HL-60 (cell line): ENCODE measurements around the gene CDH6.

Experiments used
- POLR2AphosphoS5 ChIP-seq: IDR thresholded peaks from 2 replicates; pipeline ENCODE4 v1.6.1; 2012; ENCODE audit warnings: low read depth
- SPI1 ChIP-seq: IDR thresholded peaks from 2 replicates; pipeline ENCODE4 v1.6.1; 2012; ENCODE audit warnings: low read depth, mild to moderate bottlenecking, borderline replicate concordance
- TF ChIP-seq, protein P1 (sequence below): IDR thresholded peaks from one replicate; pipeline ENCODE4 v1.5.1; 2011; ENCODE audit warnings: low read length, control low read depth, inconsistent platforms; ENCODE audit not compliant: insufficient read depth
- TF ChIP-seq, protein P2 (sequence below): IDR thresholded peaks from 2 replicates; pipeline ENCODE4 v1.6.1; 2012; ENCODE audit warnings: low read depth; ENCODE audit not compliant: insufficient replicate concordance

DNA sequence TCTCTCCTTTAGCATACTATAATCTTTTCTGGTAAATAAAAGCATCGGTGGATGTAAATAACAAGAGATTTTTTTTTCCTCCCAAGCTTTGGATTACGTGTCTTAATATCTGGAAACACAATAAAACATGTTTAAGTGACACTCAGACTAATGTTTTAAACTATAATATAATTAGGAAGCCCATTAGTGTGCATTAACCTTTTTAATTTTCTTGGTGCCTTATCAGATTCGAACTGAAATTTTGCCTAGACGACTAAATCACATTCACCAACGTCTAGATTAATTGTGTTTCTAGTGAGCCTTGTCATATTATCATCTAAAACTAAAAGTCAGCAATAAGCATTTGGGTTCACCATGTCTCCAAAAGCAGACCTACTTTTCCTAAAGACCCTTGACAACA is 110.2 kb downstream of the CDH6 start:
- TF ChIP-seq POLR2AphosphoS5 (no peak), SPI1 (no peak)
- TF ChIP-seq, protein P1, sequence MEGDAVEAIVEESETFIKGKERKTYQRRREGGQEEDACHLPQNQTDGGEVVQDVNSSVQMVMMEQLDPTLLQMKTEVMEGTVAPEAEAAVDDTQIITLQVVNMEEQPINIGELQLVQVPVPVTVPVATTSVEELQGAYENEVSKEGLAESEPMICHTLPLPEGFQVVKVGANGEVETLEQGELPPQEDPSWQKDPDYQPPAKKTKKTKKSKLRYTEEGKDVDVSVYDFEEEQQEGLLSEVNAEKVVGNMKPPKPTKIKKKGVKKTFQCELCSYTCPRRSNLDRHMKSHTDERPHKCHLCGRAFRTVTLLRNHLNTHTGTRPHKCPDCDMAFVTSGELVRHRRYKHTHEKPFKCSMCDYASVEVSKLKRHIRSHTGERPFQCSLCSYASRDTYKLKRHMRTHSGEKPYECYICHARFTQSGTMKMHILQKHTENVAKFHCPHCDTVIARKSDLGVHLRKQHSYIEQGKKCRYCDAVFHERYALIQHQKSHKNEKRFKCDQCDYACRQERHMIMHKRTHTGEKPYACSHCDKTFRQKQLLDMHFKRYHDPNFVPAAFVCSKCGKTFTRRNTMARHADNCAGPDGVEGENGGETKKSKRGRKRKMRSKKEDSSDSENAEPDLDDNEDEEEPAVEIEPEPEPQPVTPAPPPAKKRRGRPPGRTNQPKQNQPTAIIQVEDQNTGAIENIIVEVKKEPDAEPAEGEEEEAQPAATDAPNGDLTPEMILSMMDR, result no peak
- TF ChIP-seq, protein P2, sequence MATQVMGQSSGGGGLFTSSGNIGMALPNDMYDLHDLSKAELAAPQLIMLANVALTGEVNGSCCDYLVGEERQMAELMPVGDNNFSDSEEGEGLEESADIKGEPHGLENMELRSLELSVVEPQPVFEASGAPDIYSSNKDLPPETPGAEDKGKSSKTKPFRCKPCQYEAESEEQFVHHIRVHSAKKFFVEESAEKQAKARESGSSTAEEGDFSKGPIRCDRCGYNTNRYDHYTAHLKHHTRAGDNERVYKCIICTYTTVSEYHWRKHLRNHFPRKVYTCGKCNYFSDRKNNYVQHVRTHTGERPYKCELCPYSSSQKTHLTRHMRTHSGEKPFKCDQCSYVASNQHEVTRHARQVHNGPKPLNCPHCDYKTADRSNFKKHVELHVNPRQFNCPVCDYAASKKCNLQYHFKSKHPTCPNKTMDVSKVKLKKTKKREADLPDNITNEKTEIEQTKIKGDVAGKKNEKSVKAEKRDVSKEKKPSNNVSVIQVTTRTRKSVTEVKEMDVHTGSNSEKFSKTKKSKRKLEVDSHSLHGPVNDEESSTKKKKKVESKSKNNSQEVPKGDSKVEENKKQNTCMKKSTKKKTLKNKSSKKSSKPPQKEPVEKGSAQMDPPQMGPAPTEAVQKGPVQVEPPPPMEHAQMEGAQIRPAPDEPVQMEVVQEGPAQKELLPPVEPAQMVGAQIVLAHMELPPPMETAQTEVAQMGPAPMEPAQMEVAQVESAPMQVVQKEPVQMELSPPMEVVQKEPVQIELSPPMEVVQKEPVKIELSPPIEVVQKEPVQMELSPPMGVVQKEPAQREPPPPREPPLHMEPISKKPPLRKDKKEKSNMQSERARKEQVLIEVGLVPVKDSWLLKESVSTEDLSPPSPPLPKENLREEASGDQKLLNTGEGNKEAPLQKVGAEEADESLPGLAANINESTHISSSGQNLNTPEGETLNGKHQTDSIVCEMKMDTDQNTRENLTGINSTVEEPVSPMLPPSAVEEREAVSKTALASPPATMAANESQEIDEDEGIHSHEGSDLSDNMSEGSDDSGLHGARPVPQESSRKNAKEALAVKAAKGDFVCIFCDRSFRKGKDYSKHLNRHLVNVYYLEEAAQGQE, result no peak
